OCI-M1 (cell line): ENCODE data around the gene LMO4.

Experiments used
- DNase-seq: peaks from one replicate; lab custom pipeline; 2025; lab: John Stamatoyannopoulos, UW

Gene LMO4

GRCh38 chr1:87327376-87328271, 1.1 kb upstream of the LMO4 start:
- peak; percentile 58 for DNase-seq

GRCh38 chr1:87329051-87329525, 408 bp downstream of the LMO4 start:
- DNase-seq = peak; percentile 76

GRCh38 chr1:87329526-87330056, 911 bp downstream of the LMO4 start:
- peak; percentile 76 for DNase-seq

GRCh38 chr1:87330057-87330884, 1.6 kb downstream of the LMO4 start:
- peak; percentile 66 for DNase-seq

- peak; percentile 82 for DNase-seq
Observed at GRCh38 chr1:87330885-87331364, 2.2 kb downstream of the LMO4 start.

- DNase-seq = peak; percentile 82
Observed at GRCh38 chr1:87331365-87332241, 2.9 kb downstream of the LMO4 start.

- DNase-seq = peak; percentile 56
Observed at GRCh38 chr1:87333692-87334347, 5.1 kb downstream of the LMO4 start.

- DNase-seq = peak; percentile 66
Observed at GRCh38 chr1:87334351-87335174, 5.9 kb downstream of the LMO4 start.

- DNase-seq = peak; percentile 81
Observed at GRCh38 chr1:87335175-87335884, 6.7 kb downstream of the LMO4 start.

- no peak for DNase-seq
Observed at GRCh38 chr1:87336623-87337067, 8.0 kb downstream of the LMO4 start.

GRCh38 chr1:87337606-87338005, 8.9 kb downstream of the LMO4 start:
- DNase-seq = no peak

GRCh38 chr1:87338566-87338965, 9.9 kb downstream of the LMO4 start:
- no peak for DNase-seq

GRCh38 chr1:87344231-87344630, 15.6 kb downstream of the LMO4 start:
- no peak for DNase-seq

GRCh38 chr1:87346130-87346814, 17.6 kb downstream of the LMO4 start:
- no peak for DNase-seq

- no peak for DNase-seq
Observed at GRCh38 chr1:87348341-87349019, 19.8 kb downstream of the LMO4 start.

- no peak for DNase-seq
Observed at GRCh38 chr1:87349036-87349435, 20.4 kb downstream of the LMO4 start.

- no peak for DNase-seq
Observed at GRCh38 chr1:87355894-87356293, 27.2 kb downstream of the LMO4 start.

- no peak for DNase-seq
Observed at GRCh38 chr1:87356591-87356990, 27.9 kb downstream of the LMO4 start.
